Measurements from ENCODE around the gene COL24A1.
"Not testable (repeated sequence)": the region's sequence is repeated elsewhere in the genome, so short reads cannot be mapped to it uniquely, and the experiment has no call there.

The COL24A1 gene

GRCh38 chr1:86084998-86085397 lies 71.6 kb downstream of the COL24A1 start:
- no peak for DNase-seq (ENCODE audit: low read depth in 3 of 3, low spot score in 1 of 3)

GRCh38 chr1:86082183-86082582 lies 74.4 kb downstream of the COL24A1 start:
- no peak for DNase-seq (ENCODE audit: low read depth in 3 of 3, low spot score in 1 of 3)

- not testable (repeated sequence) for DNase-seq (ENCODE audit: low read depth in 3 of 3, low spot score in 1 of 3)
These were observed 84.1 kb downstream of the COL24A1 start for GRCh38 chr1:86072474-86072873.

GRCh38 chr1:86071870-86072269 lies 84.7 kb downstream of the COL24A1 start:
- DNase-seq (ENCODE audit: low read depth in 3 of 3, low spot score in 1 of 3), result not testable (repeated sequence)

GRCh38 chr1:86069757-86070145 lies 86.8 kb downstream of the COL24A1 start:
- DNase-seq (ENCODE audit: low read depth in 3 of 3, low spot score in 1 of 3), result no peak

- no peak for DNase-seq (ENCODE audit: low read depth in 3 of 3, low spot score in 1 of 3)
These were observed 87.5 kb downstream of the COL24A1 start for GRCh38 chr1:86068841-86069756.

GRCh38 chr1:86068271-86068721 lies 88.3 kb downstream of the COL24A1 start:
- DNase-seq (ENCODE audit: low read depth in 3 of 3, low spot score in 1 of 3), result no peak

GRCh38 chr1:86067626-86068025 lies 88.9 kb downstream of the COL24A1 start:
- DNase-seq (ENCODE audit: low read depth in 3 of 3, low spot score in 1 of 3), result no peak

GRCh38 chr1:86064899-86065298 lies 91.7 kb downstream of the COL24A1 start:
- no peak for DNase-seq (ENCODE audit: low read depth in 3 of 3, low spot score in 1 of 3)

- no peak for DNase-seq (ENCODE audit: low read depth in 3 of 3, low spot score in 1 of 3)
These were observed 92.9 kb downstream of the COL24A1 start for GRCh38 chr1:86063721-86064120.

GRCh38 chr1:86062453-86062852 lies 94.1 kb downstream of the COL24A1 start:
- DNase-seq (ENCODE audit: low read depth in 3 of 3, low spot score in 1 of 3), result no peak

- no peak for DNase-seq (ENCODE audit: low read depth in 3 of 3, low spot score in 1 of 3)
These were observed 95.0 kb downstream of the COL24A1 start for GRCh38 chr1:86061551-86061990.

GRCh38 chr1:86054396-86054795 lies 102.2 kb downstream of the COL24A1 start:
- DNase-seq (ENCODE audit: low read depth in 3 of 3, low spot score in 1 of 3), result no peak

- DNase-seq (ENCODE audit: low read depth in 3 of 3, low spot score in 1 of 3), result no peak
These were observed 103.4 kb downstream of the COL24A1 start for GRCh38 chr1:86052948-86053698.

GRCh38 chr1:86035101-86035500 lies 121.5 kb downstream of the COL24A1 start:
- DNase-seq (ENCODE audit: low read depth in 3 of 3, low spot score in 1 of 3), result no peak

GRCh38 chr1:86030180-86030579 lies 126.4 kb downstream of the COL24A1 start:
- no peak for DNase-seq (ENCODE audit: low read depth in 3 of 3, low spot score in 1 of 3)

- no peak for DNase-seq (ENCODE audit: low read depth in 3 of 3, low spot score in 1 of 3)
These were observed 138.2 kb downstream of the COL24A1 start for GRCh38 chr1:86018283-86018923.

GRCh38 chr1:86016076-86016759 lies 140.4 kb downstream of the COL24A1 start:
- no peak for DNase-seq (ENCODE audit: low read depth in 3 of 3, low spot score in 1 of 3)

- no peak for DNase-seq (ENCODE audit: low read depth in 3 of 3, low spot score in 1 of 3)
These were observed 141.2 kb downstream of the COL24A1 start for GRCh38 chr1:86015375-86015774.

GRCh38 chr1:86000601-86001000 lies 156.0 kb downstream of the COL24A1 start:
- DNase-seq (ENCODE audit: low read depth in 3 of 3, low spot score in 1 of 3), result no peak
